GM19468 (cell line): ENCODE data around the gene EHD3.

Experiments
- ATAC-seq: cut with Tn5 transposase; IDR thresholded peaks from one replicate; pipeline ENCODE4 v1.9.1; 2021; ENCODE audit warnings: mild to moderate bottlenecking, moderate library complexity, moderate number of reproducible peaks; ENCODE audit not compliant: unreplicated experiment; ENCODE audit errors: extremely low read depth

EHD3 gene

GRCh38 chr2:31234683-31235503 is 941 bp downstream of the EHD3 start:
- ATAC-seq, result no peak

GRCh38 chr2:31235504-31235902 is 1.6 kb downstream of the EHD3 start:
- no peak for ATAC-seq

GRCh38 chr2:31236433-31237205 is 2.7 kb downstream of the EHD3 start:
- no peak for ATAC-seq

- no peak for ATAC-seq
These were observed 3.5 kb downstream of the EHD3 start for GRCh38 chr2:31237348-31238017.

GRCh38 chr2:31238126-31238905 is 4.4 kb downstream of the EHD3 start:
- no peak for ATAC-seq

GRCh38 chr2:31238906-31239592 is 5.1 kb downstream of the EHD3 start:
- no peak for ATAC-seq

GRCh38 chr2:31239593-31240177 is 5.7 kb downstream of the EHD3 start:
- no peak for ATAC-seq

GRCh38 chr2:31240381-31241365 is 6.7 kb downstream of the EHD3 start:
- ATAC-seq, result no peak

GRCh38 chr2:31241625-31242270 is 7.8 kb downstream of the EHD3 start:
- no peak for ATAC-seq

GRCh38 chr2:31243053-31243452 is 9.1 kb downstream of the EHD3 start:
- no peak for ATAC-seq

- ATAC-seq, result no peak
These were observed 10.1 kb downstream of the EHD3 start for GRCh38 chr2:31244101-31244500.

GRCh38 chr2:31246184-31246852 is 12.4 kb downstream of the EHD3 start:
- no peak for ATAC-seq

- no peak for ATAC-seq
These were observed 13.8 kb downstream of the EHD3 start for GRCh38 chr2:31247711-31248110.

GRCh38 chr2:31248139-31248538 is 14.2 kb downstream of the EHD3 start:
- ATAC-seq, result no peak

- ATAC-seq, result no peak
These were observed 15.2 kb downstream of the EHD3 start for GRCh38 chr2:31249009-31249690.

GRCh38 chr2:31251018-31251417 is 17.1 kb downstream of the EHD3 start:
- ATAC-seq, result no peak

- ATAC-seq, result no peak
These were observed 17.9 kb downstream of the EHD3 start for GRCh38 chr2:31251851-31252250.
